ENCODE measurements around the gene UMODL1. TPM values are rescaled to one million over a fixed set of nuclear protein-coding genes. Genes with fewer than 3 reads are reported as not detected.
A peak's percentile ranks its signal among the peaks of the same experiment; 100 is the strongest.
"Not testable (repeated sequence)": the region's sequence is repeated elsewhere in the genome, so short reads cannot be mapped to it uniquely, and the experiment has no call there.

The UMODL1 gene
- polyA plus RNA-seq, 3 donors, result 0.04 to 0.31 TPM; not detected in 1

GRCh38 chr21:42110691-42111469 lies 39.8 kb downstream of the UMODL1 start:
- no peak for DNase-seq (ENCODE audit: low read depth in 3 of 3, low spot score in 2 of 3)

GRCh38 chr21:42111470-42111743 lies 40.3 kb downstream of the UMODL1 start:
- no peak for DNase-seq (ENCODE audit: low read depth in 3 of 3, low spot score in 2 of 3)

- no peak for DNase-seq (ENCODE audit: low read depth in 3 of 3, low spot score in 2 of 3)
Measured at GRCh38 chr21:42111811-42112210, 40.7 kb downstream of the UMODL1 start.

- DNase-seq (ENCODE audit: low read depth in 3 of 3, low spot score in 2 of 3), result no peak
Measured at GRCh38 chr21:42112238-42112637, 41.1 kb downstream of the UMODL1 start.

GRCh38 chr21:42112857-42113256 lies 41.7 kb downstream of the UMODL1 start:
- no peak for DNase-seq (ENCODE audit: low read depth in 3 of 3, low spot score in 2 of 3)

GRCh38 chr21:42113926-42114409 lies 42.9 kb downstream of the UMODL1 start:
- no peak for DNase-seq (ENCODE audit: low read depth in 3 of 3, low spot score in 2 of 3)

GRCh38 chr21:42114646-42115045 lies 43.5 kb downstream of the UMODL1 start:
- no peak for DNase-seq (ENCODE audit: low read depth in 3 of 3, low spot score in 2 of 3)

- DNase-seq (ENCODE audit: low read depth in 3 of 3, low spot score in 2 of 3), result no peak
Measured at GRCh38 chr21:42115136-42115683, 44.1 kb downstream of the UMODL1 start.

- not testable (repeated sequence) for DNase-seq (ENCODE audit: low read depth in 3 of 3, low spot score in 2 of 3)
Measured at GRCh38 chr21:42116551-42116950, 45.4 kb downstream of the UMODL1 start.

GRCh38 chr21:42117229-42117966 lies 46.3 kb downstream of the UMODL1 start:
- peak; percentile 48 to 70 (median 67) for DNase-seq (ENCODE audit: low read depth in 3 of 3, low spot score in 2 of 3)

- no peak for DNase-seq (ENCODE audit: low read depth in 3 of 3, low spot score in 2 of 3)
Measured at GRCh38 chr21:42117967-42118780, 47.1 kb downstream of the UMODL1 start.

GRCh38 chr21:42118901-42119300 lies 47.8 kb downstream of the UMODL1 start:
- no peak for DNase-seq (ENCODE audit: low read depth in 3 of 3, low spot score in 2 of 3)

- no peak for DNase-seq (ENCODE audit: low read depth in 3 of 3, low spot score in 2 of 3)
Measured at GRCh38 chr21:42120101-42120902, 49.2 kb downstream of the UMODL1 start.

GRCh38 chr21:42120903-42121535 lies 49.9 kb downstream of the UMODL1 start:
- DNase-seq (ENCODE audit: low read depth in 3 of 3, low spot score in 2 of 3), result no peak

GRCh38 chr21:42121794-42122193 lies 50.7 kb downstream of the UMODL1 start:
- no peak for DNase-seq (ENCODE audit: low read depth in 3 of 3, low spot score in 2 of 3)

GRCh38 chr21:42122398-42122797 lies 51.3 kb downstream of the UMODL1 start:
- DNase-seq (ENCODE audit: low read depth in 3 of 3, low spot score in 2 of 3), result no peak

GRCh38 chr21:42122808-42123207 lies 51.7 kb downstream of the UMODL1 start:
- no peak for DNase-seq (ENCODE audit: low read depth in 3 of 3, low spot score in 2 of 3)

- no peak for DNase-seq (ENCODE audit: low read depth in 3 of 3, low spot score in 2 of 3)
Measured at GRCh38 chr21:42123219-42123908, 52.2 kb downstream of the UMODL1 start.

- DNase-seq (ENCODE audit: low read depth in 3 of 3, low spot score in 2 of 3), result no peak
Measured at GRCh38 chr21:42124081-42124480, 53.0 kb downstream of the UMODL1 start.

Data from right renal cortex interstitium (tissue), 3 donors.